Thoracic aorta (tissue), 2 donors: ENCODE results near the gene CUL5. TPM values are rescaled to one million over a fixed set of nuclear protein-coding genes. Genes with fewer than 3 reads are reported as not detected.

Experiments
- ATAC-seq: fragments of 150-250 bp; one replicate; pipeline ENCODE4 v1.8.0; 2017; ENCODE audit warnings: low read depth; ENCODE audit not compliant: insufficient number of reproducible peaks, low FRiP score
- DNase-seq: peaks from one replicate; pipeline ENCODE4 v3.0.0-alpha.2; 2020; ENCODE audit warnings: low spot score
- H3K27ac ChIP-seq, 2 donors: fragments of 200-600 bp; sonication (generic); 1 replicate in 1 of 2; 2 replicates in 1 of 2; pipeline ENCODE4 v1.5.1; 2016; ENCODE audit warnings: mild to moderate bottlenecking in 2 of 2, moderate library complexity in 2 of 2
- H3K27me3 ChIP-seq: fragments of 200-600 bp; sonication (generic); replicated peaks from 2 replicates; pipeline ENCODE4 v1.6.0; 2016; ENCODE audit warnings: mild to moderate bottlenecking; ENCODE audit not compliant: insufficient read depth
- H3K36me3 ChIP-seq: fragments of 200-600 bp; sonication (generic); one replicate; pipeline ENCODE4 v1.5.1; 2016
- H3K4me1 ChIP-seq, 2 donors: fragments of 200-600 bp; sonication (generic); 1 replicate in 1 of 2; 2 replicates in 1 of 2; pipeline versions ENCODE4 v1.5.1 to v1.6.0; 2016; ENCODE audit warnings: low read depth in 2 of 2, mild to moderate bottlenecking in 1 of 2; ENCODE audit not compliant: control insufficient read depth in 1 of 2
- H3K4me3 ChIP-seq: fragments of 200-600 bp; sonication (generic); 2 replicates; pipeline ENCODE4 v1.5.1; 2016; ENCODE audit warnings: mild to moderate bottlenecking
- H3K9me3 ChIP-seq: fragments of 200-600 bp; sonication (generic); 2 replicates; pipeline ENCODE4 v1.5.1; 2016
- CTCF ChIP-seq: fragments of 200-600 bp; sonication (generic); IDR thresholded peaks from one replicate; pipeline ENCODE4 v1.5.1; 2019; ENCODE audit warnings: antibody characterized with exemption
- total RNA-seq, 2 donors: library from RNA; depleted of rRNA; stranded (reverse); fragments of >200 nt; gene quantifications; one replicate each; pipeline versions ENCODE4 v1.1.0 to v1.2.3, GENCODE V29; 2016

The CUL5 gene
- total RNA-seq, 2 donors from 2014 or later, result 22.7 to 27.0 TPM

GRCh38 chr11:108062336-108062735 is 53.6 kb downstream of the CUL5 start:
- no peak for TF ChIP-seq CTCF
- H3K36me3 ChIP-seq, result peaks cover 9% of the 10 kb centered on the region
- H3K4me1 ChIP-seq, result no peaks in the 10 kb centered on the region
- H3K27ac ChIP-seq, result no peak overlapping the region
- H3K9me3 ChIP-seq, result no peaks in the 10 kb centered on the region
- H3K27me3 ChIP-seq, result no peaks in the 10 kb centered on the region
- ATAC-seq (no peak), DNase-seq (no peak)
- no peak overlapping the region for H3K4me3 ChIP-seq

- no peaks in the 10 kb centered on the region for H3K27me3 ChIP-seq
- DNase-seq (no peak), ATAC-seq (no peak)
- no peak overlapping the region for H3K27ac ChIP-seq
- no peaks in the 10 kb centered on the region for H3K4me1 ChIP-seq
- TF ChIP-seq CTCF, result no peak
- H3K9me3 ChIP-seq, result no peaks in the 10 kb centered on the region
- peaks cover 7% of the 10 kb centered on the region for H3K36me3 ChIP-seq
- H3K4me3 ChIP-seq, result no peak overlapping the region
These were observed 54.7 kb downstream of the CUL5 start for GRCh38 chr11:108063410-108063809.

GRCh38 chr11:108069947-108070346 is 61.2 kb downstream of the CUL5 start:
- H3K27me3 ChIP-seq, result no peaks in the 10 kb centered on the region
- no peak overlapping the region for H3K27ac ChIP-seq
- no peaks in the 10 kb centered on the region for H3K9me3 ChIP-seq
- DNase-seq (no peak), ATAC-seq (no peak)
- no peak overlapping the region for H3K4me3 ChIP-seq
- H3K36me3 ChIP-seq, result peaks cover 4% of the 10 kb centered on the region
- H3K4me1 ChIP-seq, result no peaks in the 10 kb centered on the region
- TF ChIP-seq CTCF, result no peak

- H3K27me3 ChIP-seq, result no peaks in the 10 kb centered on the region
- TF ChIP-seq CTCF, result no peak
- no peaks in the 10 kb centered on the region for H3K9me3 ChIP-seq
- peaks cover 7% of the 10 kb centered on the region for H3K36me3 ChIP-seq
- H3K4me1 ChIP-seq, result no peaks in the 10 kb centered on the region
- H3K4me3 ChIP-seq, result no peak overlapping the region
- DNase-seq, result no peak
- ATAC-seq, result no peak
- no peak overlapping the region for H3K27ac ChIP-seq
These were observed 76.1 kb downstream of the CUL5 start for GRCh38 chr11:108084811-108085210.

- Histone ChIP-seq H3K27ac (no peak overlapping the region), H3K4me3 (no peak overlapping the region), H3K36me3 (no peaks in the 10 kb centered on the region), H3K27me3 (no peaks in the 10 kb centered on the region), H3K4me1 (no peaks in the 10 kb centered on the region), H3K9me3 (no peaks in the 10 kb centered on the region)
- no peak for DNase-seq
- ATAC-seq, result no peak
- no peak for TF ChIP-seq CTCF
These were observed 77.0 kb downstream of the CUL5 start for GRCh38 chr11:108085672-108086071.
